ENCODE results near the gene SLC7A14.

The SLC7A14 gene

GRCh38 chr3:170566413-170566812 is 19.5 kb downstream of the SLC7A14 start:
- no peak overlapping the region for H3K27ac ChIP-seq
- TF ChIP-seq ZFX (IDR thresholded peaks at IDR 0.05) (no peak), CTCF (conservative IDR thresholded peaks at IDR 0.05) (no peak)

GRCh38 chr3:170565495-170565894 is 20.4 kb downstream of the SLC7A14 start:
- TF ChIP-seq CTCF (conservative IDR thresholded peaks at IDR 0.05) (no peak), ZFX (IDR thresholded peaks at IDR 0.05) (no peak)
- no peak overlapping the region for H3K27ac ChIP-seq

- no peak overlapping the region for H3K27ac ChIP-seq
- TF ChIP-seq CTCF (conservative IDR thresholded peaks at IDR 0.05): no peak
- TF ChIP-seq ZFX (IDR thresholded peaks at IDR 0.05): no peak
Measured at GRCh38 chr3:170564664-170565063, 21.2 kb downstream of the SLC7A14 start.

- TF ChIP-seq CTCF (conservative IDR thresholded peaks at IDR 0.05): no peak
- no peak for TF ChIP-seq ZFX (IDR thresholded peaks at IDR 0.05)
- no peak overlapping the region for H3K27ac ChIP-seq
Measured at GRCh38 chr3:170563712-170564423, 22.0 kb downstream of the SLC7A14 start.

- TF ChIP-seq ZFX (IDR thresholded peaks at IDR 0.05) (no peak), CTCF (conservative IDR thresholded peaks at IDR 0.05) (no peak)
- H3K27ac ChIP-seq: no peak overlapping the region
Measured at GRCh38 chr3:170562080-170562479, 23.8 kb downstream of the SLC7A14 start.

GRCh38 chr3:170560717-170561382 is 25.0 kb downstream of the SLC7A14 start:
- no peak overlapping the region for H3K27ac ChIP-seq
- no peak for TF ChIP-seq ZFX (IDR thresholded peaks at IDR 0.05)
- TF ChIP-seq CTCF (conservative IDR thresholded peaks at IDR 0.05): no peak

GRCh38 chr3:170560296-170560695 is 25.6 kb downstream of the SLC7A14 start:
- no peak overlapping the region for H3K27ac ChIP-seq
- TF ChIP-seq CTCF (conservative IDR thresholded peaks at IDR 0.05) (no peak), ZFX (IDR thresholded peaks at IDR 0.05) (no peak)

Data from C4-2B (cell line).